HG03432 (cell line): ENCODE results near the gene NOTCH1.

Experiments used
- ATAC-seq: cut with Tn5 transposase; IDR thresholded peaks from one replicate; pipeline ENCODE4 v1.9.1; 2021; ENCODE audit warnings: mild to moderate bottlenecking, moderate library complexity; ENCODE audit not compliant: unreplicated experiment

Gene NOTCH1

GRCh38 chr9:136445799-136446198 lies 100.0 kb downstream of the NOTCH1 start:
- ATAC-seq: no peak
